Nephron (organoid): ENCODE results near the gene SDK2.
"Not testable (repeated sequence)": the region's sequence is repeated elsewhere in the genome, so short reads cannot be mapped to it uniquely, and the experiment has no call there.

ENCODE experiments used
- H3K27ac Mint-ChIP-seq, 3 experiments: 2 replicates each; pipeline ENCODE4 v1.8.0; 2020; ENCODE audit warnings: mixed read lengths in 3 of 3, mild to moderate bottlenecking in 2 of 3, moderate library complexity in 1 of 3
- H3K27me3 Mint-ChIP-seq: 2 replicates; pipeline ENCODE4 v1.8.0; 2021; ENCODE audit warnings: low read depth, mild to moderate bottlenecking, moderate library complexity, mixed read lengths
- H3K36me3 Mint-ChIP-seq: 2 replicates; pipeline ENCODE4 v1.8.0; 2020; ENCODE audit warnings: low read depth, mixed read lengths
- H3K4me1 Mint-ChIP-seq: 2 replicates; pipeline ENCODE4 v1.8.0; 2020; ENCODE audit warnings: mixed read lengths
- H3K4me3 Mint-ChIP-seq, 3 experiments: 2 replicates each; pipeline ENCODE4 v1.8.0; 2020; ENCODE audit warnings: mild to moderate bottlenecking in 3 of 3, mixed read lengths in 3 of 3, moderate library complexity in 2 of 3
- H3K9me3 Mint-ChIP-seq: 2 replicates; pipeline ENCODE4 v1.8.0; 2020; ENCODE audit warnings: mixed read lengths
- CTCF ChIP-seq, 3 experiments: fragments of 200-600 bp; sonication (generic); IDR thresholded peaks; one replicate each; pipeline ENCODE4 v1.5.0; 2021; ENCODE audit warnings: antibody characterized with exemption in 3 of 3; ENCODE audit not compliant: unreplicated experiment in 3 of 3

SDK2 gene

DNA sequence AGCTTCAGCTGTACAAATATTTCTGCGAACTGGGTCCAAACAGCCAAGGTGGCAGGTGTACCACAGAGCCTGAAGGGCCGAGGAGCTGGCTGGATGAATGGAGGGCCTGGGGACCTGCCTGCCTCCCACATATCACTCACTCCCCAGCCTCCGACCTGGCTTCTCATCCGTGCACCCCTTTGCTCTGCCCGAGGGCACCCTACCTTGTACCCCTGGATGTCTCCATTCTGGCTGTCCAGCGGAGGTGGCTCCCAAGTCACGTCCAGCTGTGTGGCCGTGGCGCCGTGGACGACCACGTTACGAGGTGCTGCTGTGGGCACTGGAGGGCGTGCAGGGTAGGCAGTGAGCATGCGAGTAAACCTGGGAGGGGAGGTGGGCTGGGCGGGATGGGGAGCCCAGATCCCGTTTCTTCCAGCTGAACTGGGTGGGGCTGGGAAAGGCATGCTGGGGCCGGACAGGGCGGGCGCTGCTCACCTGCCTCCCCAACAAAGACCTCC is 265.2 kb downstream of the SDK2 start:
- Mint-ChIP-seq H3K27ac (no peak overlapping the region), H3K9me3 (no peaks in the 10 kb centered on the region), H3K4me1 (no peaks in the 10 kb centered on the region), H3K4me3 (no peak overlapping the region), H3K36me3 (peaks cover 30% of the 10 kb centered on the region), H3K27me3 (no peaks in the 10 kb centered on the region)
- TF ChIP-seq CTCF (IDR thresholded peaks at IDR 0.05; ENCODE audit: unreplicated experiment in 3 of 3): no peak

GRCh38 chr17:73376636-73377035 is 267.6 kb downstream of the SDK2 start:
- Mint-ChIP-seq H3K27ac (no peak overlapping the region), H3K9me3 (no peaks in the 10 kb centered on the region), H3K4me3 (no peak overlapping the region), H3K4me1 (no peaks in the 10 kb centered on the region), H3K27me3 (peaks cover 1% of the 10 kb centered on the region), H3K36me3 (peaks cover 18% of the 10 kb centered on the region)
- no peak for TF ChIP-seq CTCF (IDR thresholded peaks at IDR 0.05; ENCODE audit: unreplicated experiment in 3 of 3)

- H3K4me1 Mint-ChIP-seq: peaks cover 4% of the 10 kb centered on the region
- no peak for TF ChIP-seq CTCF (IDR thresholded peaks at IDR 0.05; ENCODE audit: unreplicated experiment in 3 of 3)
- H3K36me3 Mint-ChIP-seq: peaks cover 22% of the 10 kb centered on the region
- no peaks in the 10 kb centered on the region for H3K9me3 Mint-ChIP-seq
- H3K27me3 Mint-ChIP-seq: peaks cover 4% of the 10 kb centered on the region
- no peak overlapping the region for H3K27ac Mint-ChIP-seq
- no peak overlapping the region for H3K4me3 Mint-ChIP-seq
Measured at GRCh38 chr17:73376152-73376551, 268.1 kb downstream of the SDK2 start.

DNA sequence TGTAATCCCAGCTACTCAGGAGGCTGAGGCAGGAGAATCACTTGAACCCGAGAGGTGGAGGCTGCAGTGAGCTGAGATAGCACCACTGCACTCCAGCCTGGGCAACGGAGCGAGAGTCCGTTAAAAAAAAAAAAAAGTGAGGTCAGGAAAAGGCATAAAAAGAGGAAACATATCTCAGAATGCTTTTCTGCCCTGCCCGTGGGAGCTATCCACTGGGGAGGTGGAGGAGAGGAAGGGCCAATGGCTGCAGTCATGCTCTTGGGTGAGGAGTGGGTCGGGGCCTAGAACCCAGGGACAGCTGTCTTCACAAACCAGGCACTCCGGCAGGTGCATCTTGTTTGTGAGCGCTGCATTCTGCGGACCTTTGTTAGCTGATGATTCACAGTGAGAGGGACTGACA is 272.4 kb downstream of the SDK2 start:
- Mint-ChIP-seq H3K9me3 (no peaks in the 10 kb centered on the region), H3K27ac (no peak overlapping the region), H3K4me3 (no peak overlapping the region), H3K36me3 (peaks cover 15% of the 10 kb centered on the region), H3K4me1 (peaks cover 16% of the 10 kb centered on the region), H3K27me3 (peaks cover 12% of the 10 kb centered on the region)
- TF ChIP-seq CTCF (IDR thresholded peaks at IDR 0.05; ENCODE audit: unreplicated experiment in 3 of 3): no peak

GRCh38 chr17:73371285-73371684 is 273.0 kb downstream of the SDK2 start:
- TF ChIP-seq CTCF (IDR thresholded peaks at IDR 0.05; ENCODE audit: unreplicated experiment in 3 of 3): no peak
- H3K36me3 Mint-ChIP-seq: peaks cover 11% of the 10 kb centered on the region
- no peaks in the 10 kb centered on the region for H3K9me3 Mint-ChIP-seq
- peaks cover 16% of the 10 kb centered on the region for H3K4me1 Mint-ChIP-seq
- no peak overlapping the region for H3K4me3 Mint-ChIP-seq
- no peak overlapping the region for H3K27ac Mint-ChIP-seq
- peaks cover 12% of the 10 kb centered on the region for H3K27me3 Mint-ChIP-seq

GRCh38 chr17:73369817-73370490 is 274.3 kb downstream of the SDK2 start:
- Mint-ChIP-seq H3K27ac (peak overlapping the region in 2 of 3 experiments; percentile 73 to 91), H3K27me3 (peaks cover 12% of the 10 kb centered on the region), H3K4me1 (peaks cover 30% of the 10 kb centered on the region)
- not testable (repeated sequence) for H3K9me3 Mint-ChIP-seq, H3K4me3 Mint-ChIP-seq, H3K36me3 Mint-ChIP-seq
- TF ChIP-seq CTCF (IDR thresholded peaks at IDR 0.05; ENCODE audit: unreplicated experiment in 3 of 3): peak; percentile 77 to 92 (median 84)
